ACC112 (cell line): ENCODE results near the gene EPB41L4A.
A peak's percentile ranks its signal among the peaks of the same experiment; 100 is the strongest.

ENCODE experiments used
- H2AFZ ChIP-seq: fragments of 200-600 bp; sonication (generic); one replicate; pipeline ENCODE4 v1.6.0; 2017; ENCODE audit warnings: antibody characterized with exemption, low read length; ENCODE audit not compliant: unreplicated experiment
- H3K27ac ChIP-seq: fragments of 200-600 bp; sonication (generic); 2 replicates; pipeline ENCODE4 v1.5.1; 2014; ENCODE audit warnings: low read depth, mild to moderate bottlenecking, antibody characterized with exemption, low read length, moderate library complexity
- H3K27me3 ChIP-seq: fragments of 200-600 bp; sonication (generic); 2 replicates; pipeline ENCODE4 v1.6.1; 2014; ENCODE audit warnings: mild to moderate bottlenecking, antibody characterized with exemption, low read length, moderate library complexity, mixed read lengths; ENCODE audit not compliant: insufficient read depth
- H3K36me3 ChIP-seq: fragments of 200-600 bp; sonication (generic); 2 replicates; pipeline ENCODE4 v1.6.1; 2016; ENCODE audit warnings: mild to moderate bottlenecking, antibody characterized with exemption, low read length, moderate library complexity, mixed read lengths; ENCODE audit not compliant: insufficient read depth
- H3K4me1 ChIP-seq: fragments of 200-600 bp; sonication (generic); one replicate; pipeline ENCODE4 v1.6.1; 2016; ENCODE audit warnings: low read length, mixed read lengths; ENCODE audit not compliant: insufficient read depth, unreplicated experiment, control insufficient read depth
- H3K4me3 ChIP-seq: fragments of 200-600 bp; sonication (generic); 2 replicates; pipeline ENCODE4 v1.5.1; 2014; ENCODE audit warnings: mild to moderate bottlenecking, low read depth, low read length
- H3K79me2 ChIP-seq: fragments of 200-600 bp; sonication (generic); one replicate; pipeline ENCODE4 v1.6.0; 2016; ENCODE audit warnings: low read length; ENCODE audit not compliant: control insufficient read depth, unreplicated experiment, insufficient read depth

EPB41L4A gene

DNA sequence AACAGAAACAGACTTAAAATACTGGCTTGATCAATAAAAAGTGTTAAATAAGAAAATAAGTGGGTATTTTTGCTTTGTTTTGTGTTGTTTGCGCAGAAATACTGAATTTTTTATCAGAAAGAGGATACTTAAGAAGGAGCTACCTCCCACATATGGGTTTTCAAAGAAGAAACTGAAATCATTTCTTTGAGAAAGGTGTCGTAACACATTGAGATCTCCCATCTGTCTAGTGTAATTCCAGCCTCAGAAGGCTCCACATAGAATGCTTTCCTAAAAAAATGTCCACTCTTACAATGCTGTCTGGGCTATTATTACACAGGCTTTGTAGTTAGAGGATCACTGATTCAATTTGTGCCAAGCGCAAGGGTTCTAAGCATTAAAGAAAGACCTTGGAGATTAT is 226.2 kb downstream of the EPB41L4A start:
- no peak overlapping the region for H3K4me3 ChIP-seq
- no peak overlapping the region for H3K27ac ChIP-seq
- no peak overlapping the region for H2AFZ ChIP-seq
- no peaks in the 10 kb centered on the region for H3K79me2 ChIP-seq
- no peaks in the 10 kb centered on the region for H3K36me3 ChIP-seq
- H3K4me1 ChIP-seq = no peaks in the 10 kb centered on the region
- peaks cover 65% of the 10 kb centered on the region for H3K27me3 ChIP-seq

DNA sequence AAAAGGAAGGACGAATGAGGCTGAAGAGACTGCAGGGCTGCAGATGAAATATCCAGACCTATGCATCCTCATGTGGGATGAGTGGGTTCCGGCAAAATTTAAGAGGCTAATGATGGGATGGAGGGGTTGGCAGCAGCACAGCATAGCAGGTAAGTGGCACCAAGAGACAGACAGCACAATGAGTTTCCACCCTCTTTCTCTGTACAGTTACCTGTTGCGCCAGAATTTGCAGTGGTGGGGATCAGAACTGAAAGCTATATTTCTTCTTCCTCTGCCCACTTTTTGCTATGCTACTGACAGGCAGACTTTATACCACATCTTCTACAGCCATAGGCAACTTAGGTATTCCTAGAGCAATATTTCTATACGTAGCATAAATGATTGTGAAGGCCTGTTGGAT is 227.0 kb downstream of the EPB41L4A start:
- Histone ChIP-seq H3K79me2 (no peaks in the 10 kb centered on the region), H3K4me1 (no peaks in the 10 kb centered on the region), H2AFZ (no peak overlapping the region), H3K27me3 (peaks cover 63% of the 10 kb centered on the region), H3K36me3 (no peaks in the 10 kb centered on the region), H3K4me3 (no peak overlapping the region), H3K27ac (no peak overlapping the region)

GRCh38 chr5:112189391-112189790 is 229.7 kb downstream of the EPB41L4A start:
- H3K4me1 ChIP-seq = no peaks in the 10 kb centered on the region
- H3K36me3 ChIP-seq = no peaks in the 10 kb centered on the region
- no peak overlapping the region for H3K27ac ChIP-seq
- peaks cover 49% of the 10 kb centered on the region for H3K27me3 ChIP-seq
- no peak overlapping the region for H3K4me3 ChIP-seq
- no peaks in the 10 kb centered on the region for H3K79me2 ChIP-seq
- H2AFZ ChIP-seq = no peak overlapping the region

GRCh38 chr5:112186401-112186990 is 232.6 kb downstream of the EPB41L4A start:
- peaks cover 48% of the 10 kb centered on the region for H3K27me3 ChIP-seq
- no peak overlapping the region for H2AFZ ChIP-seq
- no peak overlapping the region for H3K4me3 ChIP-seq
- no peaks in the 10 kb centered on the region for H3K4me1 ChIP-seq
- H3K79me2 ChIP-seq = no peaks in the 10 kb centered on the region
- H3K27ac ChIP-seq = no peak overlapping the region
- no peaks in the 10 kb centered on the region for H3K36me3 ChIP-seq

GRCh38 chr5:112183874-112184273 is 235.2 kb downstream of the EPB41L4A start:
- H3K79me2 ChIP-seq = no peaks in the 10 kb centered on the region
- no peaks in the 10 kb centered on the region for H3K36me3 ChIP-seq
- H2AFZ ChIP-seq = no peak overlapping the region
- H3K27ac ChIP-seq = no peak overlapping the region
- peaks cover 24% of the 10 kb centered on the region for H3K27me3 ChIP-seq
- no peaks in the 10 kb centered on the region for H3K4me1 ChIP-seq
- no peak overlapping the region for H3K4me3 ChIP-seq

GRCh38 chr5:112183103-112183711 is 235.9 kb downstream of the EPB41L4A start:
- H3K36me3 ChIP-seq = no peaks in the 10 kb centered on the region
- H3K4me1 ChIP-seq = no peaks in the 10 kb centered on the region
- peaks cover 18% of the 10 kb centered on the region for H3K27me3 ChIP-seq
- no peak overlapping the region for H2AFZ ChIP-seq
- H3K79me2 ChIP-seq = no peaks in the 10 kb centered on the region
- no peak overlapping the region for H3K27ac ChIP-seq
- no peak overlapping the region for H3K4me3 ChIP-seq

DNA sequence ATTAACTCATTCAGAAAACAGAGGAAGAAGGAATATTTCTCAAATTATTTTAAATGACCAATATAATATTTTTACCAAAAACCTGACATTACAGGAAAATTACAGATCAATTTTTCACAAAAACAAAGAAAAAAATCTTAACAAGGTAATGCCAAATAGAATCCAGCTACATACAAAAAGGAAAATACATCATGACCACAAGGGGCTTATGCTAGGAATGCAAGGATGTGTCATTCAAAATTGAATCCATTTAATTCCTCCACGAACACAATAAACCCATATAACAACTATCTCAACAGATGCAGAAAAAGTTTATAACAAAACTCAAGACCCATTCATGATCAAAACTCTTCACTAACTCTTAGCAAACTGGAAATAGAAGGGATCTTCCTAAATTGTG is 239.8 kb downstream of the EPB41L4A start:
- Histone ChIP-seq H3K36me3 (no peaks in the 10 kb centered on the region), H3K27me3 (peaks cover 9% of the 10 kb centered on the region; the same call in 1 of the 2 replicates), H3K4me1 (no peaks in the 10 kb centered on the region), H3K79me2 (no peaks in the 10 kb centered on the region), H3K4me3 (no peak overlapping the region), H3K27ac (no peak overlapping the region), H2AFZ (no peak overlapping the region)

DNA sequence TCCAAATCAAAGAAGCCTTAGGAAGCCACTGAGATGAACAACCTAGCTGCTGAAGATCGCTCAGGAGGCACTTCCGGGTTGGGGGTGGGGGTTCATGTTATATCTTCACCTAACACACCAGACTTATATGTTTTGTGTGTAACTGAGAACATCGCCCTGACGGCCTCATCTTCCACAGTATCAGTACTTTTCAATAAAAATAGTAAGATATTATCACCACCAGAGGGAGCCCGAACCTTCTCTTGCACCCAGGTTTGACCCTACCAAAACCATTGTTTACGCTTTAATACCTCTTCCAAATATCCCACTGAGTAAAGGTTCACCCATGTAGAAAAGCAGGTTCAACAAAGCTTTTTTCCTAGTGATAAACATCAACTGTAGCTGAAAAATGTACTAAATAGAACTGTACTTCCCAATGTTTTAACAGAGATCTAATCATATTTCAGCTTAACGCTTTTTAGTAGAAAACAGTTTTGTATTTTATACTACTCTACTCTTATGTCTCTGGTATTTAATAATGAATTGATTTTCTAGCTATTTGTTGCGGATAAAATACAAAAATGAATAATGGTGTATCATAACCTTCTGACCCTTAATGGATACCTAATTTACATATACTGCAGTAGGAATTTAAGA is 244.0 kb downstream of the EPB41L4A start:
- Histone ChIP-seq H3K4me3 (peak overlapping the region; percentile 22), H3K27ac (no peak overlapping the region), H3K27me3 (no peaks in the 10 kb centered on the region), H3K36me3 (no peaks in the 10 kb centered on the region), H3K79me2 (no peaks in the 10 kb centered on the region), H2AFZ (peak overlapping the region; percentile 97), H3K4me1 (no peaks in the 10 kb centered on the region)

- H3K36me3 ChIP-seq = peaks cover 48% of the 10 kb centered on the region
Measured at GRCh38 chr5:112165897-112166737, 253.0 kb downstream of the EPB41L4A start.

DNA sequence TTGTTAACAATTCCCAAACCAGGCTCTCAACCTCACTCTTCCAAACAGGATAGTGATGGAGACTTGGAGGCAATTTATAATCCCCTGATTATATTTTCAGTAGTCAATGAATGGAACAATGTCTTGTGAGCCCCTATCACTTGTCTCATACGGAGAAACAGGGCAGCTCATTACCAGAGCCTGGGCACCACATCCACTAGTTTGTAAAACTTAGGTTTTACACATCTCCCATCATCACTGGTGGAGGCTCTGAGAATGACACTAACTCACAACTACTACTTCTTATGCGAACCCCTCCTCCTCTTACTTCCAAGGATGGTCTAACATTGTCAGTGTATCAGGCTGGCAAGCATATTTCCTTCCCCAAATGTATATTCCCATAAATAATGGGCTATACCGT is 253.7 kb downstream of the EPB41L4A start:
- Histone ChIP-seq H3K27ac (no peak overlapping the region), H3K27me3 (no peaks in the 10 kb centered on the region), H3K4me3 (no peak overlapping the region), H3K4me1 (peaks cover 19% of the 10 kb centered on the region), H2AFZ (no peak overlapping the region), H3K79me2 (peaks cover 28% of the 10 kb centered on the region), H3K36me3 (peaks cover 48% of the 10 kb centered on the region)

More at GRCh38 chr5:112165897-112166737, 253.0 kb downstream of the EPB41L4A start:
- Histone ChIP-seq H3K4me3 (no peak overlapping the region), H3K4me1 (peaks cover 19% of the 10 kb centered on the region), H2AFZ (no peak overlapping the region), H3K27me3 (no peaks in the 10 kb centered on the region), H3K79me2 (peaks cover 24% of the 10 kb centered on the region), H3K27ac (no peak overlapping the region)
